GM18505 (cell line): ENCODE data around the gene ARTN.

Experiments used
- ATAC-seq: cut with Tn5 transposase; IDR thresholded peaks from one replicate; pipeline ENCODE4 v1.9.1; 2021; ENCODE audit not compliant: unreplicated experiment
- POLR2A ChIP-seq: IDR thresholded peaks from 4 replicates; pipeline ENCODE4 v1.6.1; 2011; ENCODE audit warnings: borderline replicate concordance; ENCODE audit not compliant: insufficient read depth, insufficient read length; ENCODE audit errors: extremely low read depth

Gene ARTN

GRCh38 chr1:43910343-43910742 lies 23.3 kb upstream of the ARTN start:
- ATAC-seq = no peak
- TF ChIP-seq POLR2A = no peak

DNA sequence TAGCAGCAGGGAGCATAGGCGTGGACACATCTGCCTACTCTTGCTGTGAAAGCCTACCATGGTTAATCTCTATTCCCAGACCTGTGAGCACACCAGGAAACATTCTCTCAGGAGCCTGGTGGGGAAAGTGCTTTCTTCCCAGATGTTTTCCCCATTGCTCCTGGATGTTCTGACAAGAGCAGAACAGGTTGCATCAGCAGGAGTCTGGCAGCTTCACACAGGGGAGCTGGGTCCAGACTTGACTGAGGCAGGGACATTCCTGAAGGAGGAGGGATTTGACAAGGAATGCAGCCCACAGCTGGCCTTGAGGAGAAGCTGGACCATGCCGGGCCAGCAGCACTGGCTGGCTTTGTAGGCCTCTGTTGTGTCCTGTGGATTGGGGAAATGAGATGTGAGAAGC lies 21.0 kb upstream of the ARTN start:
- no peak for ATAC-seq
- TF ChIP-seq POLR2A = no peak

DNA sequence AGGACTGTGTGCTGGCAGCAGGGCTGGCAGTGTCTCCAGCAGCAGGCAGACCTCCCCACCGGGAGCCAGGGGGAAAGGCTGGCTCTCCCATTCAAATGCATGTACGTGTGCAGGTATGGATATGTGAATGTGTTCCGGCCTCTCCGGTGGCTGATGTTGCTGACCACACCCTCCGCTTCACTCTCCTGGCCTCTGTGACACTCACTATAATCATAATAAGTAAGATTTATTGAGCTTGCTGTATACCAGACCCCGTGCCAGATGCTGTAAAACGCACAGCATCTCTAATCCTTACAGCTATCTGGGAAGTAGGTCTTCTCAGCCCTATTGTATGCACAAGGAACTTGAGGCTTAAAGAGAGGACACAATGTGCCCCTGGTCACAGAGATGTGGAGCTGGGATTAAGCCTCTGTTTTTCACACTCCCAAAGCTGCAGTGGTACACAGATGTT lies 20.5 kb upstream of the ARTN start:
- TF ChIP-seq POLR2A = no peak
- ATAC-seq = no peak

- TF ChIP-seq POLR2A = no peak
- no peak for ATAC-seq
Observed at GRCh38 chr1:43913666-43914360, 19.8 kb upstream of the ARTN start.

- no peak for TF ChIP-seq POLR2A
- no peak for ATAC-seq
Observed at GRCh38 chr1:43914576-43915525, 18.8 kb upstream of the ARTN start.

DNA sequence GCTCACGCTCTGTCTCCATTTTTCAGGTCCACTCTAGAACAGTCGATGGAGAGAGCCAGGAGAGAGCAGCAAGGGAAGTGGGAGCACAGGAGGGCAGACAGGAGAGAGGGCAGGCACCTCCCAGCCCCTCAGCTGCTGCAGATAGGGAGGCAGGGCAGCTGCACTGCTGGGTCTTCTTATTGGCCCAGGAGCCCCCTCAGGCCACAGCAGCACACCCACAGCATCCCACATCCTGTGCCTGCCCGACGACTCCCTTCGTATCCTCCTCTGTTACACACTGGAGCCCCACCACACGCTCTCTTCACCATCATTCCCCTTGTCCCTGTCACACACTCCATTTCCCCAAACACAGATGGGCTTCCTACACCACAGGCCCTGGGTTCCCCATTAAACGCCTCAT lies 13.7 kb upstream of the ARTN start:
- no peak for ATAC-seq
- TF ChIP-seq POLR2A = no peak

GRCh38 chr1:43921022-43921421 lies 12.6 kb upstream of the ARTN start:
- TF ChIP-seq POLR2A = no peak
- no peak for ATAC-seq

DNA sequence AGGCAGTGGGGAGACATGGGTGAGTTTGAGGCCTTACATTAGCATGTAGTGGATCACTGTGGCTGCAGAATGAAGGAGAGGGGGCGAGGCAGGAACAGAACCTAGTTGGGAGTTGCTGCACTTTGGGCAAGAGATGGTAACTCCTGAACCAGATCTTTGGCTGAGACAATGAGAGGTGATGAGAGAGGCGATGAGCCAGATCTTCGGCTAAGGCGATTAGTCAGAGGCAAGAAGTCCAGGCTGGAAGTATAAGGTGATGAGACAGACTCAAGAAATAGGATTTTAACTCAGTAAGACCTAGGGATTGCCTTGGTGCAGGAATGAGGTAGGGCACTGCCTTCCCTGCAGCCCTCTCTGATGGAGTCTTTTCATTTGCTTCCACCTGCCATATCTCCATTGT lies 9.1 kb upstream of the ARTN start:
- TF ChIP-seq POLR2A = no peak
- ATAC-seq = no peak

- no peak for ATAC-seq
- TF ChIP-seq POLR2A = no peak
Observed at GRCh38 chr1:43925846-43926245, 7.8 kb upstream of the ARTN start.

GRCh38 chr1:43930168-43930948 lies 3.2 kb upstream of the ARTN start:
- ATAC-seq = no peak
- TF ChIP-seq POLR2A = no peak

- TF ChIP-seq POLR2A = no peak
- no peak for ATAC-seq
Observed at GRCh38 chr1:43930949-43931275, 2.7 kb upstream of the ARTN start.

DNA sequence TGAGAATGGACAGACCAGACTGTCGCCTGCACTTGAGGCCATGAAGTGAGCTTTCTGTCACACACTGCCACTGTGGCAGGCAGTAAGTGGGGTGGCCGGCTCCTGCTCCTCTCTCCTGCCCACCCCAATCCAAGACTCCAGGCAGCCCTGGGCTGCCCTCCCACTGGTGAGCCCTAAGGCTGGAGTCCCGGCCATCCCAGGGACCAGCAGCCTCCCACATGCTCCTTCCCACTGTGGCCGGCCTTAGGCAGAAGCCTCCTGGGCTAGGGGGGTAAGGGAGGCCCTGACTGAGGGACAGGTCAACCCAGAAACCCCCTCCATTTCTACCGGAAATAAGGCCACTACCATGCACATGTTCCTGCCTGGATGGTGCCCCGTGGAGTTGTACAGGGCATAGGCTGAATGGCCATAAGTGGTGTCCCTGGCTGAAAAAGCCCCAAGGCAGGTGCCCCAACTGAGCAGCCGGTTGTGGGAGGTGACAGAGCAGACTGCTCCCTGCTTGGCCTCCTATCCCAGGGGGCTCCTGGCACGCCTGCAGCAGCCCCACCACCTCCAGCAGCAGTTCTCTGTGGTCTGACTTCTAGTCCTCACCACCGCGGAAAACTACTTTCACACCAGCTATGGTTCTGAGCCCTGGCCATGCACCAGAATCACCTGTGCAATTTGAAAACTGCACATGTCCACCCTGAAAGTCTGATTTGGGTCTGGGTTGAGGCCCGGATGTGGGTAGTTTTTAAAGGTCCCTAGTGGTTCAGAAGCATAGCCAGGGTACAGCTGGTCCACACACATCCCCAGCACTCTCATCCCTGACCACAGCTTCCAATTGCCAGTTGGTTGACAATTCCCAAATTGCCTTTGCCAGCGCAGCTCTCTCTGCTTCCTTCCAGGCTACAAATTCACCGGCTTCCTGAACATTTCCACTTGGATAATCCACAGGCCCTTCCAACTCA lies 1.6 kb upstream of the ARTN start:
- no peak for TF ChIP-seq POLR2A

DNA sequence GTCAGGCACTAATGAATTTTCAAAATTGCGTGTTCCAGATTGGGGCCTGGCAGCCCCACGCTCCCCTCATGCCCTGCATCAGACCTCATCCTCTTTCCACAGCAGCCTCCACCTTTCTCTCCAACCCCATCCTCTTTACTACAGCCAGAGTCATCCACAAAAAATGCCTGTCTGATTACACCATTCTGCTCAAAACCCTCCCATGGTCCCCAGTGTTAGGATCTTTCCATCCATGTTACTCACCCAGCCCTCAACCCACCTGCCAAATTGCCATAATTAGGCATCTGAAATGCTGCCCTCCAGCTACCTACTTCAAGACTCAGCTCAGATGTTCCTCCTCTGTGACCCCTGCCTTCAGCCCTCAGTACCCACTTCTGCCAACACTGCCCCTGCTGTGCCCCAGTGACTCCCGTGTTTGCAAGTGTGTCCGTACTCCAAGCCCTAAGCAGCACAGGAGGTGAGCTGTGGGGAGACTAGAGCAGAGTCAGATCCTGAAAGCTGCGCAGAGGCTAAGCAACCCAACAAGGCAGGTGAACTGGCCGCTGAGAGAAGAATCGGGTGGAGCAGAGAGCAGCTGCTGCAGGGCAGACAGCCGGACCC lies 715 bp upstream of the ARTN start:
- ATAC-seq = no peak
- TF ChIP-seq POLR2A = no peak

More for the DNA sequence above, 1.6 kb upstream of the ARTN start:
- ATAC-seq = no peak
